H1 (cell line): Measurements from ENCODE around the gene HLA-DMB. TPM values are rescaled to one million over a fixed set of nuclear protein-coding genes. Genes with fewer than 3 reads are reported as not detected.

ENCODE experiments used
- CTCF ChIA-PET: fragments of 300-600 bp; sonication (Branson Sonifier 250); formaldehyde crosslinking; loops from one replicate; lab custom pipeline; 2021; ENCODE audit not compliant: partially characterized antibody; lab: Charles Lee
- POLR2A ChIA-PET: fragments of 300-600 bp; sonication (Branson Sonifier 250); formaldehyde crosslinking; loops from one replicate; lab custom pipeline; 2021; ENCODE audit warnings: inconsistent platforms; ENCODE audit not compliant: partially characterized antibody; lab: Charles Lee
- DNase-seq, 2 experiments: peaks; one replicate each; pipeline versions ENCODE4 v3.0.0 to v3.0.0-alpha.2; 2010 to 2022; ENCODE audit warnings: low spot score in 2 of 2, low read depth in 1 of 2, mixed read lengths in 1 of 2
- FAIRE-seq: peaks from 2 replicates; lab custom pipeline; 2011; peaks lifted over from hg19 to GRCh38; lab: Jason Lieb, UNC
- H2AFZ ChIP-seq: 2 replicates; pipeline ENCODE4 v1.8.1; 2012; ENCODE audit warnings: low read length, inconsistent platforms
- H2AK5ac ChIP-seq: 2 replicates; pipeline ENCODE4 v1.6.1; 2013; ENCODE audit warnings: low read depth, low read length
- H2BK120ac ChIP-seq: replicated peaks from 2 replicates; pipeline ENCODE3; 2013; ENCODE audit warnings: low read depth, low read length, inconsistent platforms
- H2BK12ac ChIP-seq: 2 replicates; pipeline ENCODE4 v1.6.1; 2013; ENCODE audit warnings: low read depth, low read length
- H2BK15ac ChIP-seq: 2 replicates; pipeline ENCODE4 v1.6.1; 2013; ENCODE audit warnings: low read length
- H2BK20ac ChIP-seq: 2 replicates; pipeline ENCODE4 v1.6.1; 2013; ENCODE audit warnings: low read length
- H2BK5ac ChIP-seq: 2 replicates; pipeline ENCODE4 v1.6.1; 2013; ENCODE audit warnings: low read depth, low read length
- H3K14ac ChIP-seq: 2 replicates; pipeline ENCODE4 v1.6.1; 2013; ENCODE audit warnings: inconsistent platforms; ENCODE audit not compliant: insufficient read length
- H3K18ac ChIP-seq: 2 replicates; pipeline ENCODE4 v1.6.1; 2013; ENCODE audit warnings: low read length; ENCODE audit errors: extremely low read depth
- H3K23ac ChIP-seq: 2 replicates; pipeline ENCODE4 v1.6.1; 2013; ENCODE audit warnings: inconsistent platforms; ENCODE audit not compliant: insufficient read length
- H3K23me2 ChIP-seq: 2 replicates; pipeline ENCODE4 v1.6.1; 2013; ENCODE audit warnings: low read depth, low read length
- H3K27ac ChIP-seq: 2 replicates; pipeline ENCODE4 v1.6.1; 2011; ENCODE audit warnings: low read depth, low read length, inconsistent platforms
- H3K27me3 ChIP-seq, 4 experiments: replicated peaks in 1 of 4; 1 replicate in 1 of 4; 2 replicates in 3 of 4; pipeline versions ENCODE4 v1.6.1 to v1.8.1; 2011 to 2013; ENCODE audit warnings: low read length in 3 of 4, mild to moderate bottlenecking in 3 of 4, inconsistent platforms in 2 of 4, mixed read lengths in 2 of 4, moderate library complexity in 1 of 4; ENCODE audit not compliant: control insufficient read depth in 3 of 4, insufficient read depth in 3 of 4; ENCODE audit errors: extremely low read depth in 1 of 4
- H3K36me3 ChIP-seq, 4 experiments: 2 replicates each; pipeline versions ENCODE4 v1.6.1 to v1.8.1; 2011 to 2013; ENCODE audit warnings: mild to moderate bottlenecking in 4 of 4, low read length in 3 of 4, moderate library complexity in 2 of 4, control low read depth in 1 of 4, inconsistent platforms in 1 of 4; ENCODE audit not compliant: insufficient read depth in 4 of 4, control insufficient read depth in 2 of 4
- H3K4ac ChIP-seq: replicated peaks from 2 replicates; pipeline ENCODE3; 2013; ENCODE audit warnings: low read length, low read depth, mixed read lengths, inconsistent platforms; ENCODE audit not compliant: insufficient read length
- H3K4me1 ChIP-seq, 4 experiments: replicated peaks in 1 of 4; 1 replicate in 1 of 4; 2 replicates in 3 of 4; pipeline versions ENCODE4 v1.6.1 to v1.8.1; 2011 to 2013; ENCODE audit warnings: low read length in 3 of 4, inconsistent platforms in 2 of 4, mixed read lengths in 1 of 4; ENCODE audit not compliant: insufficient read depth in 4 of 4, control insufficient read depth in 3 of 4
- H3K4me2 ChIP-seq, 2 experiments: 2 replicates each; pipeline versions ENCODE4 v1.6.1 to v1.8.1; 2011 to 2013; ENCODE audit warnings: low read depth in 2 of 2, low read length in 2 of 2, control low read depth in 1 of 2, inconsistent platforms in 1 of 2, mild to moderate bottlenecking in 1 of 2; ENCODE audit not compliant: insufficient read depth in 1 of 2
- H3K4me3 ChIP-seq, 4 experiments: fragments of 200-600, 300-600 bp in 1 of 4; sonication (generic), shearing (Covaris generic), sonication (Bioruptor Twin) in 1 of 4; 2 replicates each; pipeline versions ENCODE4 v1.5.1 to v1.8.1; 2011 to 2016; ENCODE audit warnings: low read length in 4 of 4, low read depth in 3 of 4, control low read depth in 2 of 4, inconsistent platforms in 2 of 4, mild to moderate bottlenecking in 2 of 4, mixed read lengths in 1 of 4, moderate library complexity in 1 of 4; ENCODE audit not compliant: insufficient read depth in 2 of 4; ENCODE audit errors: extremely low read depth in 1 of 4
- H3K56ac ChIP-seq: replicated peaks from 2 replicates; pipeline ENCODE3; 2013; ENCODE audit warnings: low read depth, mild to moderate bottlenecking, mixed read lengths, low read length, inconsistent platforms; ENCODE audit not compliant: insufficient read length
- H3K79me1 ChIP-seq: 2 replicates; pipeline ENCODE4 v1.6.1; 2013; ENCODE audit warnings: low read depth, low read length, control low read depth
- H3K79me2 ChIP-seq, 2 experiments: 2 replicates each; pipeline versions ENCODE4 v1.6.1 to v1.8.1; 2012 to 2013; ENCODE audit warnings: low read length in 2 of 2, mild to moderate bottlenecking in 2 of 2, inconsistent platforms in 1 of 2; ENCODE audit not compliant: insufficient read depth in 2 of 2, control insufficient read depth in 1 of 2
- H3K9ac ChIP-seq, 4 experiments: replicated peaks in 1 of 4; 1 replicate in 1 of 4; 2 replicates in 3 of 4; pipeline versions ENCODE4 v1.6.1 to v1.8.1; 2011 to 2013; ENCODE audit warnings: low read depth in 3 of 4, low read length in 3 of 4, control low read depth in 2 of 4, mild to moderate bottlenecking in 2 of 4, moderate library complexity in 2 of 4, inconsistent platforms in 1 of 4; ENCODE audit errors: extremely low read depth in 1 of 4
- H3K9me3 ChIP-seq, 2 experiments: 2 replicates each; pipeline versions ENCODE4 v1.6.1 to v1.8.1; 2012 to 2013; ENCODE audit warnings: mild to moderate bottlenecking in 2 of 2, moderate library complexity in 2 of 2, control low read depth in 1 of 2, inconsistent platforms in 1 of 2, low read depth in 1 of 2, low read length in 1 of 2, mixed read lengths in 1 of 2; ENCODE audit not compliant: insufficient read depth in 2 of 2
- H4K20me1 ChIP-seq, 2 experiments: replicated peaks in 1 of 2; 2 replicates each; pipeline versions ENCODE3 to v1.8.1; 2011 to 2013; ENCODE audit warnings: inconsistent platforms in 2 of 2, low read length in 2 of 2, mild to moderate bottlenecking in 1 of 2; ENCODE audit not compliant: insufficient read depth in 2 of 2, control insufficient read depth in 1 of 2
- H4K5ac ChIP-seq: 2 replicates; pipeline ENCODE4 v1.6.1; 2013; ENCODE audit warnings: low read length, low read depth, mixed read lengths, inconsistent platforms; ENCODE audit not compliant: insufficient read length
- H4K8ac ChIP-seq: 2 replicates; pipeline ENCODE4 v1.8.0; 2013; ENCODE audit warnings: mild to moderate bottlenecking, moderate library complexity, low read length, inconsistent platforms; ENCODE audit not compliant: insufficient read depth; ENCODE audit errors: extremely low read depth
- H4K91ac ChIP-seq: replicated peaks from 2 replicates; pipeline ENCODE3; 2013; ENCODE audit warnings: low read length, mixed read lengths, inconsistent platforms; ENCODE audit not compliant: insufficient read length
- ASH2L ChIP-seq: fragments of 200-600, 300-600 bp; sonication (generic); IDR thresholded peaks from one replicate; pipeline ENCODE4 v1.7.1; 2017; ENCODE audit warnings: low read length
- BACH1 ChIP-seq: IDR thresholded peaks from 2 replicates; pipeline ENCODE4 v1.6.1; 2012; ENCODE audit warnings: low read length, improper control_type of control experiment
- CBX5 ChIP-seq: fragments of 300-800, 300-1000 bp; sonication (generic); IDR thresholded peaks from 2 replicates; pipeline ENCODE4 v1.7.1; 2016; ENCODE audit warnings: antibody characterized with exemption, low read length, low read depth
- CBX8 ChIP-seq: fragments of 300-800, 300-1000 bp; sonication (generic); IDR thresholded peaks from 2 replicates; pipeline ENCODE4 v1.7.1; 2016; ENCODE audit warnings: low read depth, low read length, borderline replicate concordance
- CHD1 ChIP-seq: IDR thresholded peaks from 2 replicates; pipeline ENCODE4 v1.6.1; 2012; ENCODE audit warnings: low read depth, low read length, improper control_type of control experiment
- CTBP2 ChIP-seq: IDR thresholded peaks from 2 replicates; pipeline ENCODE4 v1.7.0; 2011; ENCODE audit warnings: borderline replicate concordance, mild to moderate bottlenecking, moderate library complexity, mixed read lengths, low read length; ENCODE audit not compliant: insufficient read depth, insufficient read length
- EGR1 ChIP-seq: IDR thresholded peaks from 2 replicates; pipeline ENCODE4 v1.6.1; 2011; ENCODE audit warnings: low read depth, low read length, borderline replicate concordance
- EP300 ChIP-seq, 2 experiments: IDR thresholded peaks; 1 replicate in 1 of 2; 2 replicates in 1 of 2; pipeline ENCODE4 v1.6.1; 2011 to 2012; ENCODE audit warnings: low read depth in 2 of 2, low read length in 2 of 2, mild to moderate bottlenecking in 2 of 2, borderline replicate concordance in 1 of 2, inconsistent platforms in 1 of 2, moderate library complexity in 1 of 2
- JUND ChIP-seq: IDR thresholded peaks from 2 replicates; pipeline ENCODE4 v1.6.1; 2011; ENCODE audit warnings: mild to moderate bottlenecking, improper control_type of control experiment, low read length
- KDM4A ChIP-seq: IDR thresholded peaks from one replicate; pipeline ENCODE4 v1.7.1; 2012; ENCODE audit warnings: low read depth, mild to moderate bottlenecking, moderate library complexity, low read length, inconsistent platforms; ENCODE audit not compliant: severe bottlenecking
- NANOG ChIP-seq: IDR thresholded peaks from 2 replicates; pipeline ENCODE4 v1.6.1; 2011; ENCODE audit warnings: low read length, low read depth, mild to moderate bottlenecking, inconsistent platforms; ENCODE audit not compliant: insufficient read depth, poor library complexity, severe bottlenecking
- POLR2A ChIP-seq, 2 experiments: IDR thresholded peaks; 1 replicate in 1 of 2; 2 replicates in 1 of 2; pipeline ENCODE4 v1.6.1; 2011; ENCODE audit warnings: low read depth in 2 of 2, low read length in 2 of 2, mild to moderate bottlenecking in 2 of 2; ENCODE audit errors: control extremely low read depth in 1 of 2
- RAD21 ChIP-seq, 2 experiments: IDR thresholded peaks in 1 of 2; conservative IDR thresholded peaks in 1 of 2; 2 replicates each; pipeline ENCODE4 v1.6.1; 2011; ENCODE audit warnings: low read depth in 2 of 2, low read length in 2 of 2, improper control_type of control experiment in 1 of 2, inconsistent platforms in 1 of 2, mild to moderate bottlenecking in 1 of 2, moderate library complexity in 1 of 2
- TAF7 ChIP-seq: optimal IDR thresholded peaks from 2 replicates; pipeline ENCODE3; 2011; ENCODE audit warnings: low read depth, mild to moderate bottlenecking, inconsistent platforms, low read length, moderate library complexity, borderline replicate concordance
- TBP ChIP-seq: IDR thresholded peaks from 2 replicates; pipeline ENCODE4 v1.6.1; 2011; ENCODE audit warnings: low read depth, low read length, improper control_type of control experiment
- WGBS, 2 experiments: shearing (Covaris generic) in 1 of 2; methylation state at CpG; one replicate each; pipeline versions ENCODE4 v1.1.6 to v1.1.7; 2013 to 2015; ENCODE audit warnings: low lambda C conversion rate in 2 of 2, mixed read lengths in 2 of 2, inconsistent platforms in 1 of 2, low coverage in 1 of 2, missing lambda C conversion rate in 1 of 2; ENCODE audit not compliant: insufficient replicate concordance in 2 of 2, insufficient coverage in 1 of 2, insufficient read length in 1 of 2; ENCODE audit errors: extremely low coverage in 1 of 2, missing lambda C conversion rate in 1 of 2; 5-methylcytosine and 5-hydroxymethylcytosine counted together
- polyA plus RNA-seq, 7 experiments: library from polyadenylated mRNA; depleted of rRNA in 3 of 7; stranded (reverse) in 5 of 7; unstranded in 2 of 7; fragments of >200 nt in 5 of 7; fragments of 200-250 nt in 2 of 7; gene quantifications; 1 replicate in 5 of 7; 2 replicates in 1 of 7; 4 replicates in 1 of 7; pipeline versions ENCODE4 v1.2.1 to v1.2.3, GENCODE V29; 2011 to 2013; ENCODE audit warnings: missing spikeins in 2 of 7, mixed read lengths in 2 of 7
- total RNA-seq: library from RNA; stranded (reverse); fragmentation: NEBNext Ultra II Directional; extraction: Animal tissue kit (Norgen Biotek cat#: 25700); gene quantifications from 2 replicates; pipeline ENCODE4 v1.2.1, GENCODE V29; 2021

Gene HLA-DMB
- total and polyA plus RNA-seq, 2 of the 8 experiments (the other 6 are each of a cell fraction or from before 2014, with no cell fraction given) = 2.7 to 4.7 TPM

DNA sequence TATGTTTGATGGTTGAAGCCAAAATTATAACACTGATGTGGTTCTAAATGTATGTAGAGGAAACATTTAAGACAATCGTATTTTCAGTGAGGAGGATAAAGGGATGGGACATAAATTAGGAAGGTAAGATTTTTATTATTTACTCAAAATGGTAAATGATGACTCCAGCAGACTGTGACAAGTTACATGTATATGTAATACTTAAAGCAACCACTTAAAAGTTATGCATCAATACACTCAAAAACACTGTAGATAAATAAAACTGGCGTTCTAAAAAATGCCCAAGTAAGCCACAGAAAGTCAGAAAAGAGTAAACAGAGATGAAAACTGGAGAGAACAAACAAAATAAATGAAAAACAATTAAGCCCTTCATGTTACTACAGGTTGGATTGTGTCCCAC, 18.7 kb downstream of the HLA-DMB start:
- DNase-seq (no peak), FAIRE-seq (no peak)
- Histone ChIP-seq H2BK120ac (no peak overlapping the region), H3K14ac (no peak overlapping the region), H2BK20ac (no peak overlapping the region), H3K79me2 (no peaks in the 10 kb centered on the region), H3K4me3 (no peak overlapping the region), H3K4me2 (no peak overlapping the region), H4K8ac (no peak overlapping the region), H3K79me1 (no peaks in the 10 kb centered on the region), H3K23me2 (no peaks in the 10 kb centered on the region), H3K27me3 (peaks cover 0 to 1% (median 0%) of the 10 kb centered on the region in 4 experiments; a peak in 1 of 7 replicates), H3K4me1 (no peaks in the 10 kb centered on the region), H4K91ac (no peak overlapping the region), H2AFZ (no peak overlapping the region), H3K18ac (no peak overlapping the region), H3K36me3 (no peaks in the 10 kb centered on the region), H2BK12ac (no peak overlapping the region), H2BK15ac (no peak overlapping the region), H3K9me3 (no peaks in the 10 kb centered on the region), H3K56ac (no peak overlapping the region), H4K5ac (no peak overlapping the region), H4K20me1 (no peaks in the 10 kb centered on the region), H2AK5ac (no peak overlapping the region), H2BK5ac (no peak overlapping the region), H3K4ac (no peak overlapping the region), H3K9ac (no peak overlapping the region), H3K27ac (no peak overlapping the region), H3K23ac (no peak overlapping the region)
- no peak for TF ChIP-seq POLR2A (IDR thresholded peaks at IDR 0.05; ENCODE audit: control extremely low read depth in 1 of 2, low read depth in 2 of 2, low read length in 2 of 2)
- TF ChIP-seq CHD1 = no peak
- TF ChIP-seq TBP = no peak
- no peak for TF ChIP-seq NANOG
- TF ChIP-seq BACH1 = no peak
- no peak for TF ChIP-seq RAD21 (IDR thresholded peaks at IDR 0.05 in 1 of 2, conservative IDR thresholded peaks at IDR 0.05 in 1 of 2; ENCODE audit: low read depth in 2 of 2, low read length in 2 of 2)
- no peak for TF ChIP-seq JUND
- no peak for TF ChIP-seq ASH2L
- TF ChIP-seq EGR1 = no peak
- no peak for TF ChIP-seq CBX5
- TF ChIP-seq TAF7 = no peak
- TF ChIP-seq KDM4A = no peak
- no peak for TF ChIP-seq EP300 (IDR thresholded peaks at IDR 0.05; ENCODE audit: borderline replicate concordance in 1 of 2, low read depth in 2 of 2, low read length in 2 of 2)
- TF ChIP-seq CBX8 = no peak
- no peak for TF ChIP-seq CTBP2
- CTCF ChIA-PET = interaction anchor here (1.0 to 10.3 kb wide), 3 partner anchors 11 to 84 kb away, joined by 3 to 70 read pairs (median 6); partner anchors contain the start of genes HLA-DMA and TAP2
- POLR2A ChIA-PET = no interaction called here
- whole genome bisulfite sequencing, 2 experiments = 90% methylated on average over 2 of the region's 2 CpGs; no CpG with 5 or more reads in 1 of the 2 experiments
